GM15510 (cell line): ENCODE data around the gene C11orf58.

ENCODE experiments used
- POLR2A ChIP-seq: IDR thresholded peaks from 3 replicates; pipeline ENCODE4 v1.6.1; 2011; ENCODE audit warnings: borderline replicate concordance; ENCODE audit not compliant: insufficient read length; ENCODE audit errors: extremely low read depth

Gene C11orf58

DNA sequence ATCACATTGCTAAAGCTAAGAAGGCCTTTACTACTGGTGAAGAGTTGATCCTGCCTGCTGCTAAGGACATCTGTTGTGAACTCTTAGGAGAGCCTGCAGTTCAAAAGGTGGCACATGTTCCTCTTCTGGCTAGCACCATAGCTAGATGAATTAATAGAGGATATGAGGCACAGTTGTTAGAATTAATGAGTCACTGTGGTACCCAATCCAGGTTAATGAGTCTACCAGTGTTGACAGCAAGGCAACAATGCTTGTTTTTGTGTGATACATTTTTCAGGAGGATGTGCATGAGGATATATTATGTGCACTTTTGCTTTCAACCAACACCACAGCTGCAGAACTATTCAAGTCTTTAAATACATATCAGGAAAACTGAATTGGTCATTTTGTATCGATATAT is 12.0 kb downstream of the C11orf58 start:
- TF ChIP-seq POLR2A: no peak

DNA sequence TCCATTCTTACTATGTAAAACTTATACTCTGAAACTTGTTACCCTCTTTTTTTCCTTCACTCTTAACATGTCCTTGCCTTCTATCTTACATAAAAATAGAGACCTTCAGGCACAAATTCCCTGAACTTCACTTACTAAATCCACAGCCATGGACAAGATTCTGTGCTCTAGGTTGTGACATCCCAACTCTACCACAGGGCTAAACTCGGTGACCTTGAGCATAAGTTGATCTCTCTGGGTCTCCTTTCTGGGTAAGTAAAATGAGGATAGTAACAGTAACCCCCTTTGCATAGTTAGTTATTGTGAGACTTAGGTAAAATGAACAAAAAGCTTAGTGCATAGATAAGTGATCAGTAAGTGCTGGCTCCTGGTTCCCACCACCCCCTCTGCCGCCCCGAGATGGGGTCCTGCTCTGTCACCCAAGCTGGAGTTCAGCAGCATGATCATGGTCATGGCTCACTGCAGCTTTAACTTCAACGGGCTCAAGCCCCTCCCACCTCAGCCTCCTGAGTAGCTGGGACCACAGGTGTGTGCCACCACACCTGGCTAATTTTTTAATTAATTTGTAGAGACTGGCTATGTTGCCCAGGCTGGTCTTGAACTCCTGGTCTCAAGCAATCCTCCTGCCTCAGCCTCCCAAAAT is 20.1 kb downstream of the C11orf58 start:
- TF ChIP-seq POLR2A: no peak

DNA sequence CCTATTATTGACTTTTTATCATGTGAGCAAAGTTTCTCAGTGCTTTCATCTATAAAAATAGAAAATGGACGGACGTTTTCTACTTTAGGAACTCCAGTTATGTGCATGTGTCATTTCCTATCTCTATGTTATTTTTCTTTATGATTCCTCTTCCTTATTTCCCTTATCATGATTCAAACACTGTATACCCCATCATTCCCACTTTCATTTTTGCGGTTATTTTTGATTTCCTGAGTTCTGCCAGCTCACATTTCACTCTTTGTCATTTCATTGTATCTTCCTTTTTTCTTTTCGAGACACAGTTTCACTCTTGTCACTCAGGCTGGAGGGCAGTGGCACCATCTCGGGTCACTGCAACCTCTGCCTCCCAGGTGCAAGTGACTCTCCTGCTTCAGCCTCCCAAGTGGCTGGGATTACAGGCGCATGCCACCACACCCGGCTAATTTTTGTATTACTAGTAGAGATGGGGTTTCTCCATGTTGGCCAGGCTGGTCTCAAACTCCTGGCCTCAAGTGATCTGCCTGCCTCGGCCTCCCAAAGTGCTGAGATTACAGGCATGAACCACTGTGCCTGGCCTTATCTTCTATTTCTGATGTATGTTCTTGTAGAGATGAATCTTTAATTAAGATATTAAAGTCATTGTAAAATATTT is 21.5 kb downstream of the C11orf58 start:
- TF ChIP-seq POLR2A: no peak

DNA sequence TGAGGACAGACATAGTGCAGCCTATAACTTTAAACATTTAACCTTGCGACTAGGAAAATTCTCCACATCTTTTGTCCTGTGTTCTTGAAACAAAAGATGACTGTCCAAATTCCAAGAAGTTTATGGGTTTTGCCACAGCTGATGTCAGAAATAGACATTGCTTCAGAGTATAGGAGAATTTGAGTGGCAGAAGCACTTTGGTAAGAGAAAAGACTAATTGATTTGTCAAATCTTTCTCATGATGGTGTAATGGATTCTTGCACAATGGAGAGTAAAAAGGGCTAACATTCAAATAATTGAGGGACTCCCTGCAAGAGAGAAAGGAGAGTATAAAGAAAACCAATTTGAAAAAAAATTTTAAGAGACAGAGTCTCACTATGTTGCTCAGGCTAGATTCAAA is 25.3 kb downstream of the C11orf58 start:
- no peak for TF ChIP-seq POLR2A

DNA sequence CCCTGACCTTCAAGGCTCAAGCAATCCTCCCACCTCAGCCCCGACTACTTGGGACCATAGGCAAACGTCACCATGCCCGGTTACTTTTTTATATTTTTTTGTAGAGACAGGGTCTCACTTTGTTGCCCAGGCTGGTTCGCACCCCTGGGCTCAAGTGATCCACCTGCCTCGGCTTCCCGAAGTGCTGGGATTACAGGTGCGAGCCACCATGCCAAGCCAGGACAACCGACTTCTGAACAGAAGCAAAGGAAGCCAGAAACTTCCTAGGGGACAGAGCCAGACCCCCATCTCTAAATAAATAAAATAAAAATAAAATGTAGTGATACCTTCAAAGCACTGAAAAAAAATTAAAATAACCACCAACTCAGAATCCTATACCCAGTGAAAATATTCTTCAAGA is 26.4 kb downstream of the C11orf58 start:
- no peak for TF ChIP-seq POLR2A

DNA sequence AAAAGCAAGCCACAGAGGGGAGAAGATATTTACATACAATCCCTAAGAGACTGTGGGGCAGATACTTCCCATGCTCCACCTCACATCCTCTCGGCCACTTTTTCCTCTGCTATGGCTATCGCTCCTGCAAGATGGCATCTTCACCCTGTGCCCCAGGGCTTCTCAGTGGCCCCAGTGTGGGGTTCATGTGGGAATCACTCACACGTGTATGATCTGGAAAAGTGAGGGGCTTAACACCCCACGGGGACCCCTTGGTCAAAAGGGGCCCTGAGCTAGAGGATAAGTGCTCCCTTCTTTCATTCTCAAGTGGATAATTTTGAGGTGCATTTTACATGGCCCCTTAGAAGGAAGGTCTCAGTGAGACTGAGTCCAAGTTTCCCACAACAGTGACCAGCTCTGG is 28.7 kb downstream of the C11orf58 start:
- no peak for TF ChIP-seq POLR2A

DNA sequence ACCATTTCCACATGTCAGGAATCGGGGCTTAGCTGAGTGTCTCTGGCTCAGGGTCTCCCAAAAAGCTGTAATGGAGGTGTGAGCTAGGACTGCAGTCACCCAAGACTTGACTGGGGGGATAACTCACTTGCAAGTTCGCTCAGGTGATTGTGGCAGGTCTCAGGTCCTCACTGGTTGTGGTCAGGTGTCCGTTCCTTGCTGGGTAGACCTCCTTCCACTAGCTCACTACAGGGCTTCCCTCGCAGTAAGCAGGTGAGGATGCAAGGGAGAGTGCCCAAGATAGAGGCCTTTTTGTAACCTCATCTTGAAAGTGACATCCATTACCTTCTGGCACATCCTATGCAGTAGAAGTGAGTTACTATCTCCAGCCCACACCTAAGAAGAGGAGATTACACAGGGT is 29.5 kb downstream of the C11orf58 start:
- no peak for TF ChIP-seq POLR2A

DNA sequence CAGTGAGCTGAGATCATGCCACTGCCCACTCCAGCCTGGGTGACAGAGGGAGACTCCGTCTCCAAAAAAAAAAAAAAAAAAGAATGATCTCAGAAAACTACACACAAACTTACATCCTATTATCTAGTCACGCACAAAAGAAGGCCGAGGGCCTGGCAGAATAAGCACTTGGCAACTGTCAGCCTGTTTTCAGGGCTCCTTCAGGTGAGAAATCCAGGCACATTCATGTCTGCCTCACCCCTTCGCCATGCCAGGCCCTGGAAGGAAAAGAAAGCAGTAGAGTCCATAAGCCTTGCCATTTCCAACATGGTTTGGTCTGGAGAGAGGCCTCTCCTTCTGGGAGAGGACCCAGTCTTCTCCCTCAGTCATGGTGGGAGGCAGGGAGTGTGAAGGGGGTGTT is 30.9 kb downstream of the C11orf58 start:
- TF ChIP-seq POLR2A: no peak

DNA sequence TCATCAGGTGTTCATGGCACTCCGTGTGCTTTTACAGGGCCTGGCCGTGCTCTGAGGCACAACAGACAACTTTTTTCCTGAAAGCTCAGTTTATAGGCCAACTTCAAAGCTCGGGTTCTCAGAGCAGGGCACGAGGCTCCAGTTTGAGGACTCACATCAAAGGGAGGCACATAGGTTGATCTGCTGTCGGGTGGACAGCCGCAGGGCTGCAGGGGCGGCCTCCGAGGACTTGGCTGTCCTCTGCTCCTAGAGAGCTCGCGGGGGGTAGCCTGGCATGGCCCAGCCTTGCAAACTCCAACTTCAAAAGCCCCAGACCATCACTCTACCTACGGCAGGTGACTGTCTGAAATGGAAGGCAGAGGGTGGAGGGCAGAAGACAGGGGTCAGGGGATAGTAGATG is 31.6 kb downstream of the C11orf58 start:
- TF ChIP-seq POLR2A: no peak

DNA sequence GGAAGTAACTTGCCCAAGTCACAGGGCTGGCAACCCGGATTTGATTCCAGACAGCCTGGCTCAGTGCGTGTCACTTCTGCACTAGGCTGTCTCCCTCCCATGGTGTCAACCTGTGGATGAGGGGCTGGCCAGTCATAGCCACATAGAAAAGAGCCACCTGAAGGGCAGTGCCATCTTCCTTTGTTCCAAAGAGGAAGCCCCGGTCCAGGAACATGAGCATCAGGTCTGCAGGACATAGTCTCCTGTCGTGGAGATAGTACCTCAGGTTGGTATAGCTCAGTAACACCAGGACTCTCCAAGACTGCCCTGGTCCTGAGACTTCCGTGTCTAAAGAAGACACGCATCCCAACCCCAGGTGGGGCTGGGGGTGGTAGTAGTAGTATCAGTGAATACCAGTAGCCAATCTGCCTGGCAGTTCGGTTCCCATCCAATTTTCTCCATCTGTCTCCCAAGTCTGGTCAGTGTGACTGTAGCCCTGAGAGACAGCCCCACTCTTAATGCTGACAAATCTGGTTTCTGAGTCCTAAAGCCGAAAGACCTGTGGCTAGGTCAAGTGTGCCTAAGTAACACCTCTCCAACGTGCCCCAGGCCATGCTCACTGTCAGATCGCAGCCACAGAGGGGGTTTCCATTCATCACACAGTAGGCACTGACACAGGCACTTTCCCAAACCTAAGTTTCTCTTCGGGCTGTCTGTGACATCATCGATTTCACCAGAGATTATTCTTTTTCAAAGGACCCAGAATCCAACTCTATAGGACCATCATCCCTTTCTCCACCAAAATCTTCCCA is 33.1 kb downstream of the C11orf58 start:
- no peak for TF ChIP-seq POLR2A

DNA sequence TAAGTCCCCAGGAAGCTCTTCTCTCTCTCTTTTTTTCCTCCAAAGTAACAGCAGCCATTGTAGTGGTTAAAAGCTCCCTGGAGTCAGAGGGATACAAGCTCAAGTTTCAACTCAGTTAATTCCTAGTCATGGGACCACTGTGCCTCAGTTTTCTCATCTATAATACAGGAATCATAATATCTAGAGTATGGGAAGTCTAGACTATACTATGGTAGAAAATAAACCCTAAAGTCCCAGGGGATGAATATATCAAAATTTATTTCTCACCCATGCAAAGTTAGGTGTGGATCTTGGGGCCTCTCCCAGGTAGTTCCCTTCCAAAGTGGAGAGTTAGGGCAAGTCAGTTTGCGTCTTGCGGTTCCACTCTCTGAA is 33.7 kb downstream of the C11orf58 start:
- no peak for TF ChIP-seq POLR2A

DNA sequence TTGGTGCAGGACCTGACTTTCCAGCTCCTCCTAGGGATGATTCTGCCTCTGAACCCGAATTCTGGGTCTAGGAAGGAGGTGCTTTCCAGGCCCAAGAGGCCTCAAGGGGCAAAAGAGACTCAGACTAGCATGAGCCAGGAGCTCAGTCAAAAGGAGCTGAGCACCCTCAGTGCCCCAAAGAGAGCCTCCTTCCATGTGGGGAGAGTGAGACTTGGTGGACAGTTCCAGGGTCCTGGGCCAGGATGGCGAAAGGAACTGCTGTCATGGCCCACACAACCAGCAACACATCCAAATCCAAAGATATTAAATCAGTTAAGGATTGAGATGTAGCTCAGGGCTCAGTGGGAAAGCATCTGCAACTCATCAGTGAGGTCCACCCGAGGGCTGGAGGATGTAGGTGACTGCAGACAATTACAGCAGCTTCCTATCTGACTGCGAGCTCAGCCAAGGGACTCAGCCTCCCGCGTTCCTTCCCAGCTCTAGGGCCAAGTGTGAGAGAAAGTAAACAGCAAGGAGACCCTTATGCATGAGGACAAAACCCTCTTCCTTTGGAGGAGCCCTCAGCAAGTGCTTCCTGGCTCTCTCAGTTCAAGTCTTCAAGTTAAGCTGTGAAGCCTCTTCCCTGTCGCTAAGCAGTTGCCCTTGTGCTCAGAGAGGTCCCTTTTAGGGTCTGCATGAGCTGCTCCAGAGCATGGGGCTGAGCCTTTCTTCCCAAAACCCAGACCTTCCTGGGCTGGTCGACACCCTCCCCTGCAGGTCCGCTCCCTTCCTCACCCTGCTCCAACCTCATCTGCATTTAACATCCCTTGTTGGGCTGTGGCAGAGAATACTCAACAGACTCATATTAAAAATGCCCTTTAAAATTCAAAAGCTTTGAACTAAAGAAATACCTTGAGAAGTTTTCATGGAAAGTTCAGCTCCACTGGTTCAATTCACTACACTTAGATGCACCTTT is 35.8 kb downstream of the C11orf58 start:
- no peak for TF ChIP-seq POLR2A

DNA sequence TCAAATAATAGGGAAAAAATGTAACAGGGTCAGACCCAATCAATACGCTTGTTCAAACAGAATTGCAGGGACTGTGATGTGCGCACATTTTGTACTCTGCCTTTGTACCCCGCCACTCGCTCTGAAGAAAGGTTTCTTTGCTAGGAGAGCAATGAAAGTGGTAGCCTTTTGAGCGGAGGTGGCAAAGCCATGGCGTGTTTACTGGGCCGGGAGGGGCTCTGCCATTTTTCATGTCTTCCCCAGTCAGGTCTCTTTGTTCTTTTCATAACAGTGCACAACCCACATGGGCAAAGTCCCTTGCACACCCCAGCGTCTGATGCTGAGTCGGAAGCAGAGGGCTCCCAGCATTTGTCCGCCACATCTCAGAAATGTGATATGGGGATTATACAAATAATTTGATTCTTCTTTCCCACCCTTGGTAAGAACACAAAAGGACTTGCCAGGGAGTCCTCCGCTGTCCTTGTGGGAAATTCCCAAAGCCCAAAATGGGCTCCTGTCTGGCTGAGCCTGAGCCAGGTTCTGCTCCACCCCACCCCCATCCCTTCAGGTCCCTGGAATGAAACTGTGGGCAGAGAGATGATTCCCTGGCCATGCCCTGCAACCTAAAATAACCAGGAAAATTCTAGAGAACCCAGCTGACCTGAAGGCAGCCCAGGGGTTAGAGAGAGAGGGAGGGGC is 36.6 kb downstream of the C11orf58 start:
- no peak for TF ChIP-seq POLR2A

DNA sequence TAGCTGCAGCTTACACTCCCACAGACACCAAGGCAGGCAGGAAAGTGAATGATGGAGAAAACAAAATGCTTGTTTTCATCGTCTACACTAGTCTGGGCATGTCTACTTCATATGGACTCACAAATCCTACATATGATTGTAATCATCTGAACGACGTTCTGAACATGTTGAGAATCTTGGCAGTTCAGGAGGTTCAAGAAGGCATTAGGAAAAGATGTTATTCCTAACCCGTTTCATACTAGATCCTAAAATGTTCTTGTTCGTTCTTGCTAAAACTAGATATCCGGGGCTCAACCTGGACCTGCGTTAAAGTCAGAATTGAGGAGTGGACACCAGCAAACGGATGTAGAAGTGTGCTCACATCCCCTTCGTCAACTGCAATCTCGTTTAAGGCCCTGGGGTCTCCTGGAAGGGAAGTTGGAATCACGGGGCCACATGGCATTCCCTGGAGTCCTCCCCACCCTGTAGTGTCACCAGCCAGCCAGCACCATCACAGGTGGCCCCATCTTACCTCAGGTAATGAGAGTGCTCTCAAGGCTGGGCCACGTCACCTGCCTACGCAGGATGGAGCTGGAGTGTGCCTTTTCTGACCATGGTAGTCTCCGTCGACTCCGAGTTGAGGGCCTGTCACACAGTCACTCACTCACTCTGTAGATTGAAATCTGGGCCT is 37.3 kb downstream of the C11orf58 start:
- no peak for TF ChIP-seq POLR2A
